OCI-LY3 (cell line): ENCODE measurements around the gene HSFX3.
"Not testable (repeated sequence)": the region's sequence is repeated elsewhere in the genome, so short reads cannot be mapped to it uniquely, and the experiment has no call there.

Source experiments
- EZH2phosphoT487 ChIP-seq: fragments of 200-600 bp; shearing (Covaris generic); IDR thresholded peaks from 2 replicates; pipeline ENCODE4 v1.6.1; 2018; ENCODE audit warnings: antibody characterized with exemption, mixed run types, low read depth
- TF ChIP-seq, protein P1 (sequence below): fragments of 200-600, 300-600 bp; sonication (generic); IDR thresholded peaks from 2 replicates; pipeline ENCODE4 v1.5.1; 2014; ENCODE audit warnings: antibody characterized with exemption, low read length, low read depth

DNA sequence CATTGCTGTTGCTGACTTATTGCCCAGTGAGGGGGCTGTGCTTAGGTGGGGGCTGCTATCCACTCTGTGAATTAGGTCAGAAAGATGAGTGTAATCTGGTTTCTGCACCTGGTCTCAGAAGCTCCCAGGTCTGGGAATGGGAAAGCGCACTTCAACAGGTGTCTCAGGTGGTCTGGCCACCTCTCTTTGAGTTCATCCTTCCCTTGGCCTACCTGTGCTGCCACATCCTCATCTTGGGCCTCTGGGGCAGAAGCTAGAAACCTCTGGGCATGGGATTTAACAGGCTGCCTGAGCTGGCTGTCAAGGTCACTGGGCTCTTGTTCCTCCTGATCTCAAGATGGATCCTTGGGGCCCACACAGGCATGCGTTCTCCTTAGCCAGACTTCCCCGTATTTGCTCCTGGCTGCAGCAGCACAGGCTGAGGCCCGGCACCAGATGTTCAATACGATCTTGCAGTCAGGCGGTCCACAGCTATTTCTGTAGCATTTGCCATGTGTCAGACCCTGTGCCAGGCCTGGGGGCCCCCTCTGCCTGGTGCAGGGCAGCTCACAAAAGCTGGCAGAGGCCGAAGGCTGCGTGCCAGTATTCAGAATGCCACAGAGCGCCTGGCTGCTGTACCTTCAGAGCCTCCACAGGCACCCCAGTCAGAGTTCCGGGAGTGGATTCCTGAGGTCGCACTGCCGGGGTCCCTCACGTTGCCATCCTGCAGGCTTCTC is 23.2 kb downstream of the HSFX3 start:
- TF ChIP-seq, protein P1, sequence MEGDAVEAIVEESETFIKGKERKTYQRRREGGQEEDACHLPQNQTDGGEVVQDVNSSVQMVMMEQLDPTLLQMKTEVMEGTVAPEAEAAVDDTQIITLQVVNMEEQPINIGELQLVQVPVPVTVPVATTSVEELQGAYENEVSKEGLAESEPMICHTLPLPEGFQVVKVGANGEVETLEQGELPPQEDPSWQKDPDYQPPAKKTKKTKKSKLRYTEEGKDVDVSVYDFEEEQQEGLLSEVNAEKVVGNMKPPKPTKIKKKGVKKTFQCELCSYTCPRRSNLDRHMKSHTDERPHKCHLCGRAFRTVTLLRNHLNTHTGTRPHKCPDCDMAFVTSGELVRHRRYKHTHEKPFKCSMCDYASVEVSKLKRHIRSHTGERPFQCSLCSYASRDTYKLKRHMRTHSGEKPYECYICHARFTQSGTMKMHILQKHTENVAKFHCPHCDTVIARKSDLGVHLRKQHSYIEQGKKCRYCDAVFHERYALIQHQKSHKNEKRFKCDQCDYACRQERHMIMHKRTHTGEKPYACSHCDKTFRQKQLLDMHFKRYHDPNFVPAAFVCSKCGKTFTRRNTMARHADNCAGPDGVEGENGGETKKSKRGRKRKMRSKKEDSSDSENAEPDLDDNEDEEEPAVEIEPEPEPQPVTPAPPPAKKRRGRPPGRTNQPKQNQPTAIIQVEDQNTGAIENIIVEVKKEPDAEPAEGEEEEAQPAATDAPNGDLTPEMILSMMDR, result not testable (repeated sequence)
- TF ChIP-seq EZH2phosphoT487, result not testable (repeated sequence)
